ENCODE results near the gene TSACC. TPM values are rescaled to one million over a fixed set of nuclear protein-coding genes. Genes with fewer than 3 reads are reported as not detected.

Gene TSACC
- total RNA-seq, 1 experiment from 2014 or later: not detected

DNA sequence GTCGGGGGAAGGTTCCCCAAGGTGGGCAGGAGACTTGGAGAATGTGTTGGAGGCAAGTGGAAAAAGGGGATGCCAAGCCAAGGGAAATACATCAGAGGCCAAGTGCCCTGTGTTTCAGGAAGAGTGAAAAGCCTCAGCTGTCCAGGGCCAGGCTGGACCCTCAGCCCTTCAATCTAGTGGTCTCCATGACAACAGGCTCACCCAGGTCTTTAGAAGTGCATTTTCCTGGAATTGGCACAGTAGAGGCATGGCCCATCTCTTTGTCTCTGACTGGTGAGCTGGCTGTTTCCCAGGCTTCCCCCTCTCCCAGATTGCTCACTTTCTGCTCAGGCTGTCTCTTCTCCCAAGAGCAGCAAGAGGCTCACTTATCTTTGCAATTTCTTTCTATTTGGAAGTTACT, 20.3 kb downstream of the TSACC start:
- BruUV-seq (replicated peaks): no TSS peak
- H3K4me3 ChIP-seq (ENCODE audit: low read depth, low read length, poor library complexity, severe bottlenecking): no peak overlapping the region
- no peak overlapping the region for H3K27ac ChIP-seq (ENCODE audit: low read depth, low read length, poor library complexity, severe bottlenecking)
- ChIA-PET POLR2A (ENCODE audit: low non-redundant PET) (no interaction called here), CTCF (interaction anchor here (0.7 to 1.1 kb wide), 4 partner anchors 14 to 287 kb away, joined by 3 to 5 read pairs (median 3); no protein-coding TSS in a partner anchor)
- no peak for DNase-seq (ENCODE audit: low spot score)
- no peaks in the 10 kb centered on the region for H3K27me3 ChIP-seq (replicated peaks; ENCODE audit: insufficient read depth, low read depth, low read length, poor library complexity)
- H3K9me3 ChIP-seq (ENCODE audit: low read depth, low read length, poor library complexity, severe bottlenecking): no peaks in the 10 kb centered on the region
- H3K4me1 ChIP-seq (ENCODE audit: insufficient read depth, low read length, poor library complexity, severe bottlenecking): peaks cover 4% of the 10 kb centered on the region
- intact Hi-C loops (cut with micrococcal nuclease; ENCODE audit: unreplicated experiment): no loop called here
- TF ChIP-seq CTCF (conservative IDR thresholded peaks at IDR 0.05; ENCODE audit: low read depth, low read length): no peak
- no peak for TF ChIP-seq EZH2 (IDR thresholded peaks at IDR 0.05; ENCODE audit: borderline replicate concordance, low read depth, low read length, poor library complexity, severe bottlenecking)
- no peaks in the 10 kb centered on the region for H3K36me3 ChIP-seq (ENCODE audit: insufficient read depth, low read length, poor library complexity, severe bottlenecking)

DNA sequence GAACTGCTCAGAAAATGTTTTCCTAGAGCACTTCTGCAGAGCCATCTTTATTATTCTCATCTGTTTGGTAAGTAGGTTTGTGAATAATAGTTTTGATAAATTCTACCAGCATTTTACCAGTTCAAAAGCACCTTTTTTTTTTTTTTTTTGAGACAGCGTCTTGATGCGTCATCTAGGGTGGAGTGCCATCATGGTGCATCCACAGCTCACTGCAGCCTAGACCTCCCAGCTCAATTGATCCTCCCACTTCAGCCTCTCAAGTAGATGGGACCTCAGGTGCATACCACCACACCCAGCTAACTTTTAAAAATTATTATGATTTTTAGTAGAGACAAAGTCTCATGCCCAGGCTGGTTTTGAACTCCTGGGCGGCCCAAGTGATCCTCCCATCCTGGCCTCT, 20.9 kb downstream of the TSACC start:
- H3K27ac ChIP-seq (ENCODE audit: low read depth, low read length, poor library complexity, severe bottlenecking): no peak overlapping the region
- DNase-seq (ENCODE audit: low spot score): no peak
- intact Hi-C loops (cut with micrococcal nuclease; ENCODE audit: unreplicated experiment): no loop called here
- H3K9me3 ChIP-seq (ENCODE audit: low read depth, low read length, poor library complexity, severe bottlenecking): no peaks in the 10 kb centered on the region
- H3K36me3 ChIP-seq (ENCODE audit: insufficient read depth, low read length, poor library complexity, severe bottlenecking): no peaks in the 10 kb centered on the region
- H3K4me3 ChIP-seq (ENCODE audit: low read depth, low read length, poor library complexity, severe bottlenecking): no peak overlapping the region
- CTCF ChIA-PET: interaction anchor here (0.7 to 1.1 kb wide), 6 partner anchors 14 to 287 kb away, joined by 3 to 5 read pairs (median 4); partner anchors contain the start of gene GLMP
- no peaks in the 10 kb centered on the region for H3K27me3 ChIP-seq (replicated peaks; ENCODE audit: insufficient read depth, low read depth, low read length, poor library complexity)
- peaks cover 4% of the 10 kb centered on the region for H3K4me1 ChIP-seq (ENCODE audit: insufficient read depth, low read length, poor library complexity, severe bottlenecking)
- POLR2A ChIA-PET (ENCODE audit: low non-redundant PET): no interaction called here
- no TSS peak for BruUV-seq (replicated peaks)
- TF ChIP-seq EZH2 (IDR thresholded peaks at IDR 0.05; ENCODE audit: borderline replicate concordance, low read depth, low read length, poor library complexity, severe bottlenecking) (no peak), CTCF (conservative IDR thresholded peaks at IDR 0.05; ENCODE audit: low read depth, low read length) (no peak)

GRCh38 chr1:156359973-156360372, 21.6 kb downstream of the TSACC start:
- DNase-seq (ENCODE audit: low spot score): peak; percentile 40

More at GRCh38 chr1:156359973-156360372, 21.6 kb downstream of the TSACC start:
- Histone ChIP-seq H3K27me3 (replicated peaks; ENCODE audit: insufficient read depth, low read depth, low read length, poor library complexity) (no peaks in the 10 kb centered on the region), H3K9me3 (ENCODE audit: low read depth, low read length, poor library complexity, severe bottlenecking) (no peaks in the 10 kb centered on the region), H3K27ac (ENCODE audit: low read depth, low read length, poor library complexity, severe bottlenecking) (no peak overlapping the region), H3K4me1 (ENCODE audit: insufficient read depth, low read length, poor library complexity, severe bottlenecking) (peaks cover 4% of the 10 kb centered on the region), H3K4me3 (ENCODE audit: low read depth, low read length, poor library complexity, severe bottlenecking) (no peak overlapping the region), H3K36me3 (ENCODE audit: insufficient read depth, low read length, poor library complexity, severe bottlenecking) (no peaks in the 10 kb centered on the region)
- intact Hi-C loops (cut with micrococcal nuclease; ENCODE audit: unreplicated experiment): no loop called here
- ChIA-PET CTCF (interaction anchor here (1.0 to 1.1 kb wide), 3 partner anchors 26 to 135 kb away, joined by 3 to 4 read pairs (median 3); partner anchors contain the start of gene GLMP), POLR2A (ENCODE audit: low non-redundant PET) (no interaction called here)
- TF ChIP-seq EZH2 (IDR thresholded peaks at IDR 0.05; ENCODE audit: borderline replicate concordance, low read depth, low read length, poor library complexity, severe bottlenecking) (no peak), CTCF (conservative IDR thresholded peaks at IDR 0.05; ENCODE audit: low read depth, low read length) (peak; percentile 56)
- BruUV-seq (replicated peaks): no TSS peak
